ENCODE measurements around the gene CHURC1. TPM values are rescaled to one million over a fixed set of nuclear protein-coding genes. Genes with fewer than 3 reads are reported as not detected.
A peak's percentile ranks its signal among the peaks of the same experiment; 100 is the strongest.
"Not testable (repeated sequence)": the region's sequence is repeated elsewhere in the genome, so short reads cannot be mapped to it uniquely, and the experiment has no call there.

The CHURC1 gene
- polyA plus RNA-seq, 1 donor (not counting 4 experiments of a cell fraction or from before 2014, with no cell fraction given): 126 TPM

- FAIRE-seq (no peak), DNase-seq (ENCODE audit: low read depth, low spot score) (no peak)
- Histone ChIP-seq H3K4me3 (ENCODE audit: control insufficient read depth in 2 of 3, extremely low read depth in 1 of 3, insufficient read depth in 2 of 3, low read depth in 1 of 3, low read length in 3 of 3) (no peak overlapping the region), H3K4me1 (ENCODE audit: control insufficient read depth, extremely low read depth, insufficient read depth, low read length) (peaks cover 14% of the 10 kb centered on the region), H4K20me1 (ENCODE audit: control insufficient read depth, extremely low read depth, insufficient read depth, low read length) (no peaks in the 10 kb centered on the region), H3K79me2 (ENCODE audit: control insufficient read depth, insufficient read depth, low read length) (peaks cover 29% of the 10 kb centered on the region), H3K27ac (ENCODE audit: control insufficient read depth, insufficient read depth, low read length) (no peak overlapping the region), H3K9ac (ENCODE audit: control insufficient read depth, extremely low read depth, insufficient read depth, low read length) (no peak overlapping the region), H3K4me2 (ENCODE audit: control insufficient read depth, extremely low read depth, insufficient read depth, low read depth, low read length) (no peak overlapping the region), H3K36me3 (ENCODE audit: control insufficient read depth in 2 of 2, extremely low read depth in 1 of 2, insufficient read depth in 2 of 2, low read length in 2 of 2) (no peaks in the 10 kb centered on the region), H2AFZ (ENCODE audit: control insufficient read depth, low read length) (no peak overlapping the region), H3K9me3 (ENCODE audit: control insufficient read depth, low read depth, low read length) (no peaks in the 10 kb centered on the region), H3K9me1 (ENCODE audit: control insufficient read depth, extremely low read depth, insufficient read depth, low read length) (no peaks in the 10 kb centered on the region), H3K27me3 (ENCODE audit: control insufficient read depth, extremely low read depth, insufficient read depth, low read length) (no peaks in the 10 kb centered on the region)
- no peak for TF ChIP-seq CTCF (optimal IDR thresholded peaks at IDR 0.05 in 1 of 3, IDR thresholded peaks at IDR 0.05 in 1 of 3, conservative IDR thresholded peaks at IDR 0.05 in 1 of 3; ENCODE audit: extremely low read depth in 1 of 3, insufficient read depth in 2 of 3, low read length in 3 of 3)
- no peak for TF ChIP-seq EZH2 (IDR thresholded peaks at IDR 0.05; ENCODE audit: low read length)
- dilution Hi-C loops (cut with MboI; ENCODE audit: extremely low pct_ligation_motif_present, low sequenced_read_pairs): no loop called here
Observed at GRCh38 chr14:64912261-64912660, 2.0 kb upstream of the CHURC1 start.

GRCh38 chr14:64913477-64913876 is 778 bp upstream of the CHURC1 start:
- Histone ChIP-seq H3K79me2 (ENCODE audit: control insufficient read depth, insufficient read depth, low read length) (peaks cover 41% of the 10 kb centered on the region), H3K4me2 (ENCODE audit: control insufficient read depth, extremely low read depth, insufficient read depth, low read depth, low read length) (peak overlapping the region; percentile 100), H3K4me1 (ENCODE audit: control insufficient read depth, extremely low read depth, insufficient read depth, low read length) (peaks cover 14% of the 10 kb centered on the region)
- H2AFZ ChIP-seq (ENCODE audit: control insufficient read depth, low read length); H3K9me1 ChIP-seq (ENCODE audit: control insufficient read depth, extremely low read depth, insufficient read depth, low read length); DNase-seq (ENCODE audit: low read depth, low spot score); H4K20me1 ChIP-seq (ENCODE audit: control insufficient read depth, extremely low read depth, insufficient read depth, low read length); H3K9ac ChIP-seq (ENCODE audit: control insufficient read depth, extremely low read depth, insufficient read depth, low read length); H3K9me3 ChIP-seq (ENCODE audit: control insufficient read depth, low read depth, low read length); H3K27ac ChIP-seq (ENCODE audit: control insufficient read depth, insufficient read depth, low read length); H3K36me3 ChIP-seq (ENCODE audit: control insufficient read depth in 2 of 2, extremely low read depth in 1 of 2, insufficient read depth in 2 of 2, low read length in 2 of 2); H3K27me3 ChIP-seq (ENCODE audit: control insufficient read depth, extremely low read depth, insufficient read depth, low read length); H3K4me3 ChIP-seq (ENCODE audit: control insufficient read depth in 2 of 3, extremely low read depth in 1 of 3, insufficient read depth in 2 of 3, low read depth in 1 of 3, low read length in 3 of 3); dilution Hi-C loops (cut with MboI; ENCODE audit: extremely low pct_ligation_motif_present, low sequenced_read_pairs); FAIRE-seq: not testable (repeated sequence)

- Histone ChIP-seq H3K27me3 (ENCODE audit: control insufficient read depth, extremely low read depth, insufficient read depth, low read length) (no peaks in the 10 kb centered on the region), H3K9me1 (ENCODE audit: control insufficient read depth, extremely low read depth, insufficient read depth, low read length) (no peaks in the 10 kb centered on the region), H2AFZ (ENCODE audit: control insufficient read depth, low read length) (no peak overlapping the region), H3K9ac (ENCODE audit: control insufficient read depth, extremely low read depth, insufficient read depth, low read length) (peak overlapping the region; percentile 97), H3K4me2 (ENCODE audit: control insufficient read depth, extremely low read depth, insufficient read depth, low read depth, low read length) (peak overlapping the region; percentile 86), H3K4me3 (ENCODE audit: control insufficient read depth in 2 of 3, extremely low read depth in 1 of 3, insufficient read depth in 2 of 3, low read depth in 1 of 3, low read length in 3 of 3) (peak overlapping the region; percentile 78 to 99 (median 81)), H4K20me1 (ENCODE audit: control insufficient read depth, extremely low read depth, insufficient read depth, low read length) (no peaks in the 10 kb centered on the region), H3K9me3 (ENCODE audit: control insufficient read depth, low read depth, low read length) (no peaks in the 10 kb centered on the region), H3K4me1 (ENCODE audit: control insufficient read depth, extremely low read depth, insufficient read depth, low read length) (peaks cover 17% of the 10 kb centered on the region), H3K79me2 (ENCODE audit: control insufficient read depth, insufficient read depth, low read length) (peaks cover 49% of the 10 kb centered on the region), H3K36me3 (ENCODE audit: control insufficient read depth in 2 of 2, extremely low read depth in 1 of 2, insufficient read depth in 2 of 2, low read length in 2 of 2) (no peaks in the 10 kb centered on the region), H3K27ac (ENCODE audit: control insufficient read depth, insufficient read depth, low read length) (peak overlapping the region; percentile 92)
- DNase-seq (ENCODE audit: low read depth, low spot score) (no peak), FAIRE-seq (no peak)
- TF ChIP-seq CTCF (optimal IDR thresholded peaks at IDR 0.05 in 1 of 3, IDR thresholded peaks at IDR 0.05 in 1 of 3, conservative IDR thresholded peaks at IDR 0.05 in 1 of 3; ENCODE audit: extremely low read depth in 1 of 3, insufficient read depth in 2 of 3, low read length in 3 of 3) (no peak), EZH2 (IDR thresholded peaks at IDR 0.05; ENCODE audit: low read length) (no peak)
- dilution Hi-C loops (cut with MboI; ENCODE audit: extremely low pct_ligation_motif_present, low sequenced_read_pairs): no loop called here
Observed at GRCh38 chr14:64915029-64915424, 772 bp downstream of the CHURC1 start.

All from keratinocyte (primary cell).